Lung (tissue), 12 donors: ENCODE results near the gene PIGC. TPM values are rescaled to one million over a fixed set of nuclear protein-coding genes. Genes with fewer than 3 reads are reported as not detected.

ENCODE experiments used
- ATAC-seq: fragments of 200-7000 bp; cut with Tn5 transposase; one replicate; pipeline ENCODE4 v1.9.1; 2020; ENCODE audit warnings: moderate number of reproducible peaks; ENCODE audit not compliant: insufficient read depth, low FRiP score
- DNase-seq, 3 donors: peaks; one replicate each; pipeline ENCODE4 v3.0.0-alpha.2; 2013 to 2017
- H3K27ac ChIP-seq, 2 donors: one replicate each; pipeline ENCODE4 v1.5.1; 2013; ENCODE audit warnings: mild to moderate bottlenecking in 2 of 2, moderate library complexity in 2 of 2, control low read depth in 1 of 2, inconsistent platforms in 1 of 2, low read depth in 1 of 2, low read length in 1 of 2
- H3K27me3 ChIP-seq, 3 donors: one replicate each; pipeline ENCODE4 v1.5.1; 2013; ENCODE audit warnings: low read length in 2 of 3; ENCODE audit not compliant: control insufficient read depth in 3 of 3, insufficient read depth in 3 of 3
- H3K36me3 ChIP-seq, 4 donors: one replicate each; pipeline ENCODE4 v1.5.1; 2013; ENCODE audit warnings: low read length in 4 of 4, mild to moderate bottlenecking in 1 of 4, moderate library complexity in 1 of 4; ENCODE audit not compliant: control insufficient read depth in 4 of 4, insufficient read depth in 4 of 4
- H3K4me1 ChIP-seq, 5 donors: one replicate each; pipeline ENCODE4 v1.5.1; 2013; ENCODE audit warnings: low read length in 5 of 5, mild to moderate bottlenecking in 2 of 5, moderate library complexity in 1 of 5; ENCODE audit not compliant: control insufficient read depth in 5 of 5, insufficient read depth in 5 of 5
- H3K4me3 ChIP-seq: one replicate; pipeline ENCODE4 v1.5.1; 2013; ENCODE audit warnings: mild to moderate bottlenecking, control low read depth, moderate library complexity
- H3K9ac ChIP-seq, 2 donors: one replicate each; pipeline ENCODE4 v1.5.1; 2013; ENCODE audit warnings: low read length in 2 of 2, control low read depth in 1 of 2; ENCODE audit not compliant: insufficient read depth in 1 of 2
- H3K9me3 ChIP-seq, 4 donors: one replicate each; pipeline ENCODE4 v1.5.1; 2013; ENCODE audit warnings: low read length in 3 of 4, mild to moderate bottlenecking in 1 of 4, moderate library complexity in 1 of 4; ENCODE audit not compliant: control insufficient read depth in 4 of 4, insufficient read depth in 3 of 4
- CTCF ChIP-seq: IDR thresholded peaks from 2 replicates; pipeline ENCODE4 v1.5.1; 2012; ENCODE audit warnings: mild to moderate bottlenecking; ENCODE audit errors: control extremely low read depth, extremely low read depth
- WGBS, 2 donors: extraction: QIAGEN DNeasy Blood & Tissue Kit; methylation state at CpG; one replicate each; pipeline ENCODE4 v1.1.7; 2013; 5-methylcytosine and 5-hydroxymethylcytosine counted together
- polyA plus RNA-seq, 2 donors: library from polyadenylated mRNA; stranded (reverse); fragments of 200-250 nt; gene quantifications; one replicate each; pipeline ENCODE4 v1.2.1, GENCODE V29; 2013
- total RNA-seq, 2 donors: library from RNA; depleted of rRNA in 1 of 2; stranded (reverse); fragments of >200 nt in 1 of 2; gene quantifications; one replicate each; pipeline ENCODE4 v1.2.1, GENCODE V29; 2014 to 2021
- donor health status: control.
- donor health status: control.
- donor health status: Bipolar disorder and iron deficiency.
- donor health status: healthy.
- donor health status: DM: yes; HTN: yes; CAD: no.

Gene PIGC
- total and polyA plus RNA-seq, 4 donors, result 17.9 to 26.1 (median 20.9) TPM

- Histone ChIP-seq H3K9ac (no peak overlapping the region), H3K27me3 (no peaks in the 10 kb centered on the region), H3K27ac (no peak overlapping the region), H3K4me1 (no peaks in the 10 kb centered on the region), H3K9me3 (no peaks in the 10 kb centered on the region), H3K36me3 (no peaks in the 10 kb centered on the region), H3K4me3 (no peak overlapping the region)
- DNase-seq (no peak), ATAC-seq (no peak)
- no peak for TF ChIP-seq CTCF
- WGBS, 2 donors, result 92 to 94% methylated on average over 1 of the region's 1 CpG
Measured at GRCh38 chr1:172410027-172410426, 33.8 kb downstream of the PIGC start.

GRCh38 chr1:172408958-172409357 lies 34.9 kb downstream of the PIGC start:
- Histone ChIP-seq H3K4me3 (no peak overlapping the region), H3K36me3 (no peaks in the 10 kb centered on the region), H3K27ac (no peak overlapping the region), H3K9me3 (no peaks in the 10 kb centered on the region), H3K4me1 (no peaks in the 10 kb centered on the region), H3K27me3 (no peaks in the 10 kb centered on the region), H3K9ac (no peak overlapping the region)
- 90 to 94% methylated on average over 1 of the region's 1 CpG for WGBS, 2 donors
- DNase-seq (no peak), ATAC-seq (no peak)
- TF ChIP-seq CTCF, result no peak

- Histone ChIP-seq H3K9ac (no peak overlapping the region), H3K27ac (no peak overlapping the region), H3K9me3 (no peaks in the 10 kb centered on the region), H3K4me3 (no peak overlapping the region), H3K36me3 (no peaks in the 10 kb centered on the region), H3K4me1 (peaks cover 0 to 7% (median 3%) of the 10 kb centered on the region in 5 donors), H3K27me3 (no peaks in the 10 kb centered on the region)
- DNase-seq (no peak), ATAC-seq (no peak)
- TF ChIP-seq CTCF, result no peak
- 46 to 91% methylated on average over 1 of the region's 1 CpG for WGBS, 2 donors
Measured at GRCh38 chr1:172406968-172407367, 36.9 kb downstream of the PIGC start.

- Histone ChIP-seq H3K9ac (no peak overlapping the region), H3K27me3 (no peaks in the 10 kb centered on the region)
- no peak for ATAC-seq
Measured at GRCh38 chr1:172405912-172406311, 38.0 kb downstream of the PIGC start.

More at GRCh38 chr1:172405912-172406311, 38.0 kb downstream of the PIGC start:
- no peak for TF ChIP-seq CTCF
- Histone ChIP-seq H3K4me3 (no peak overlapping the region), H3K4me1 (peaks cover 0 to 17% (median 5%) of the 10 kb centered on the region in 5 donors), H3K9me3 (no peaks in the 10 kb centered on the region), H3K27ac (no peak overlapping the region), H3K36me3 (no peaks in the 10 kb centered on the region)
- DNase-seq, result no peak
